Tibial nerve (tissue), 4 donors: ENCODE results near the gene TMEM38B. TPM values are rescaled to one million over a fixed set of nuclear protein-coding genes. Genes with fewer than 3 reads are reported as not detected.

ENCODE experiments used
- DNase-seq, 2 donors: peaks; one replicate each; pipeline ENCODE4 v3.0.0-alpha.2; 2019; ENCODE audit warnings: low spot score in 2 of 2
- H3K27ac ChIP-seq, 4 donors: fragments of 200-600 bp; sonication (generic) in 3 of 4; one replicate each; pipeline ENCODE4 v1.5.1; 2017 to 2019; ENCODE audit warnings: mild to moderate bottlenecking in 1 of 4
- H3K27me3 ChIP-seq, 2 donors: fragments of 200-600 bp; sonication (generic) in 1 of 2; one replicate each; pipeline versions ENCODE4 v1.5.1 to v1.6.0; 2017 to 2019
- H3K36me3 ChIP-seq, 3 donors: fragments of 200-600 bp; sonication (generic); one replicate each; pipeline ENCODE4 v1.5.1; 2018 to 2019
- H3K4me1 ChIP-seq, 4 donors: fragments of 200-600 bp; sonication (generic) in 3 of 4; one replicate each; pipeline ENCODE4 v1.5.1; 2017 to 2019
- H3K4me3 ChIP-seq, 4 donors: fragments of 200-600 bp; sonication (generic) in 3 of 4; one replicate each; pipeline ENCODE4 v1.5.1; 2017 to 2019; ENCODE audit warnings: mild to moderate bottlenecking in 1 of 4, moderate library complexity in 1 of 4
- H3K9me3 ChIP-seq, 4 donors: fragments of 200-600 bp; sonication (generic) in 3 of 4; one replicate each; pipeline ENCODE4 v1.5.1; 2017 to 2019
- CTCF ChIP-seq, 5 experiments: fragments of 200-600 bp in 3 of 5; fragments of 450-650 bp in 2 of 5; sonication (generic) in 3 of 5; IDR thresholded peaks; one replicate each; pipeline ENCODE4 v1.5.1; 2016 to 2019; ENCODE audit warnings: antibody characterized with exemption in 5 of 5, mild to moderate bottlenecking in 3 of 5, moderate library complexity in 2 of 5
- EP300 ChIP-seq, 2 donors: sonication (generic); formaldehyde crosslinking; IDR thresholded peaks; one replicate each; pipeline ENCODE4 v1.6.1; 2017; ENCODE audit warnings: antibody characterized with exemption in 2 of 2, mild to moderate bottlenecking in 1 of 2
- POLR2A ChIP-seq, 2 donors: fragments of 450-650 bp; IDR thresholded peaks; one replicate each; pipeline ENCODE4 v1.6.1; 2017; ENCODE audit warnings: antibody characterized with exemption in 2 of 2, mild to moderate bottlenecking in 2 of 2, moderate library complexity in 2 of 2
- WGBS, 2 donors: methylation state at CpG; one replicate each; pipeline ENCODE4 v1.1.5; 2018; 5-methylcytosine and 5-hydroxymethylcytosine counted together
- total RNA-seq, 4 donors: library from RNA; depleted of rRNA; stranded (reverse); fragments of >200 nt; gene quantifications; one replicate each; pipeline ENCODE4 v1.1.0, GENCODE V29; 2016

TMEM38B gene
- total RNA-seq, 4 donors from 2014 or later = 6.8 to 27.0 (median 10.9) TPM

- Histone ChIP-seq H3K4me3 (no peak overlapping the region), H3K27ac (no peak overlapping the region), H3K27me3 (no peaks in the 10 kb centered on the region), H3K9me3 (no peaks in the 10 kb centered on the region), H3K4me1 (no peaks in the 10 kb centered on the region), H3K36me3 (peaks cover 0 to 19% (median 0%) of the 10 kb centered on the region in 3 donors)
- TF ChIP-seq POLR2A (IDR thresholded peaks at IDR 0.05) (no peak), CTCF (IDR thresholded peaks at IDR 0.05) (no peak), EP300 (IDR thresholded peaks at IDR 0.05) (no peak)
- no peak for DNase-seq
- WGBS, 2 donors = 77 to 85% methylated on average over 1 of the region's 1 CpG
Measured at GRCh38 chr9:105712297-105712696, 18.0 kb downstream of the TMEM38B start.

GRCh38 chr9:105712773-105713172 lies 18.4 kb downstream of the TMEM38B start:
- WGBS, 2 donors = 82 to 92% methylated on average over 6 of the region's 6 CpGs
- no peak for DNase-seq

GRCh38 chr9:105713260-105714019 lies 19.1 kb downstream of the TMEM38B start:
- no peak for DNase-seq
- no peak for TF ChIP-seq EP300 (IDR thresholded peaks at IDR 0.05)
- TF ChIP-seq CTCF (IDR thresholded peaks at IDR 0.05) = no peak
- TF ChIP-seq POLR2A (IDR thresholded peaks at IDR 0.05) = no peak
- no peak overlapping the region for H3K4me3 ChIP-seq
- no peaks in the 10 kb centered on the region for H3K27me3 ChIP-seq
- no peak overlapping the region for H3K27ac ChIP-seq
- WGBS, 2 donors = 92 to 95% methylated on average over 7 to 8 of the region's 11 CpGs
- no peaks in the 10 kb centered on the region for H3K9me3 ChIP-seq
- H3K36me3 ChIP-seq = peaks cover 0 to 19% (median 0%) of the 10 kb centered on the region in 3 donors
- H3K4me1 ChIP-seq = no peaks in the 10 kb centered on the region

More at GRCh38 chr9:105712773-105713172, 18.4 kb downstream of the TMEM38B start:
- Histone ChIP-seq H3K9me3 (no peaks in the 10 kb centered on the region), H3K27me3 (no peaks in the 10 kb centered on the region), H3K27ac (no peak overlapping the region), H3K4me3 (no peak overlapping the region), H3K36me3 (peaks cover 0 to 19% (median 0%) of the 10 kb centered on the region in 3 donors), H3K4me1 (no peaks in the 10 kb centered on the region)
- no peak for TF ChIP-seq EP300 (IDR thresholded peaks at IDR 0.05)
- TF ChIP-seq POLR2A (IDR thresholded peaks at IDR 0.05) = no peak
- no peak for TF ChIP-seq CTCF (IDR thresholded peaks at IDR 0.05)

GRCh38 chr9:105714020-105714331 lies 19.6 kb downstream of the TMEM38B start:
- TF ChIP-seq EP300 (IDR thresholded peaks at IDR 0.05) (no peak), POLR2A (IDR thresholded peaks at IDR 0.05) (no peak), CTCF (IDR thresholded peaks at IDR 0.05) (no peak)
- Histone ChIP-seq H3K4me3 (no peak overlapping the region), H3K9me3 (no peaks in the 10 kb centered on the region), H3K4me1 (no peaks in the 10 kb centered on the region), H3K36me3 (peaks cover 0 to 19% (median 0%) of the 10 kb centered on the region in 3 donors), H3K27me3 (no peaks in the 10 kb centered on the region), H3K27ac (no peak overlapping the region)
- 83 to 100% methylated on average over 2 of the region's 2 CpGs for WGBS, 2 donors
- no peak for DNase-seq

- WGBS, 2 donors = 89 to 95% methylated on average over 1 of the region's 1 CpG
- Histone ChIP-seq H3K36me3 (peaks cover 0 to 15% (median 0%) of the 10 kb centered on the region in 3 donors), H3K4me3 (no peak overlapping the region), H3K9me3 (no peaks in the 10 kb centered on the region), H3K27me3 (no peaks in the 10 kb centered on the region), H3K4me1 (no peaks in the 10 kb centered on the region), H3K27ac (no peak overlapping the region)
- no peak for DNase-seq
- TF ChIP-seq POLR2A (IDR thresholded peaks at IDR 0.05) = no peak
- no peak for TF ChIP-seq CTCF (IDR thresholded peaks at IDR 0.05)
- TF ChIP-seq EP300 (IDR thresholded peaks at IDR 0.05) = no peak
Measured at GRCh38 chr9:105716146-105716545, 21.8 kb downstream of the TMEM38B start.
